ENCODE data around the gene ABI3BP. TPM values are rescaled to one million over a fixed set of nuclear protein-coding genes. Genes with fewer than 3 reads are reported as not detected.

Gene ABI3BP
- total RNA-seq, 1 donor from 2014 or later: 1.1 TPM

- H3K9me3 Mint-ChIP-seq (ENCODE audit: unreplicated experiment): peaks cover 3% of the 10 kb centered on the region
- peak within 1 kb of the TSS; percentile 88 for H3K4me3 ChIP-seq (ENCODE audit: insufficient read depth, low read depth, low read length)
- no peaks in the 10 kb centered on the region for H3K27me3 ChIP-seq (ENCODE audit: insufficient read depth, low read length)
- H3K27me3 Mint-ChIP-seq (ENCODE audit: low read depth, unreplicated experiment): peaks cover 17% of the 10 kb centered on the region
- peak within 1 kb of the TSS; percentile 58 for H2AFZ ChIP-seq (ENCODE audit: low read depth, low read length)
- TF ChIP-seq, protein P1, sequence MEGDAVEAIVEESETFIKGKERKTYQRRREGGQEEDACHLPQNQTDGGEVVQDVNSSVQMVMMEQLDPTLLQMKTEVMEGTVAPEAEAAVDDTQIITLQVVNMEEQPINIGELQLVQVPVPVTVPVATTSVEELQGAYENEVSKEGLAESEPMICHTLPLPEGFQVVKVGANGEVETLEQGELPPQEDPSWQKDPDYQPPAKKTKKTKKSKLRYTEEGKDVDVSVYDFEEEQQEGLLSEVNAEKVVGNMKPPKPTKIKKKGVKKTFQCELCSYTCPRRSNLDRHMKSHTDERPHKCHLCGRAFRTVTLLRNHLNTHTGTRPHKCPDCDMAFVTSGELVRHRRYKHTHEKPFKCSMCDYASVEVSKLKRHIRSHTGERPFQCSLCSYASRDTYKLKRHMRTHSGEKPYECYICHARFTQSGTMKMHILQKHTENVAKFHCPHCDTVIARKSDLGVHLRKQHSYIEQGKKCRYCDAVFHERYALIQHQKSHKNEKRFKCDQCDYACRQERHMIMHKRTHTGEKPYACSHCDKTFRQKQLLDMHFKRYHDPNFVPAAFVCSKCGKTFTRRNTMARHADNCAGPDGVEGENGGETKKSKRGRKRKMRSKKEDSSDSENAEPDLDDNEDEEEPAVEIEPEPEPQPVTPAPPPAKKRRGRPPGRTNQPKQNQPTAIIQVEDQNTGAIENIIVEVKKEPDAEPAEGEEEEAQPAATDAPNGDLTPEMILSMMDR (IDR thresholded peaks at IDR 0.05; ENCODE audit: insufficient read depth, low read depth, low read length): no peak
- TF ChIP-seq EZH2 (IDR thresholded peaks at IDR 0.05; ENCODE audit: insufficient read depth, low read length): no peak
- H4K20me1 ChIP-seq (ENCODE audit: insufficient read depth, low read length): peaks cover 40% of the 10 kb centered on the region
- peak within 1 kb of the TSS; percentile 93 for H3K27ac Mint-ChIP-seq (ENCODE audit: unreplicated experiment)
- peaks cover 7% of the 10 kb centered on the region for H3K36me3 ChIP-seq (ENCODE audit: insufficient read depth, low read length)
- H3K9me3 ChIP-seq (ENCODE audit: insufficient read depth, low read depth, low read length): no peaks in the 10 kb centered on the region
- peaks cover 44% of the 10 kb centered on the region for H3K79me2 ChIP-seq (ENCODE audit: insufficient read depth, low read length)
- peaks cover 26% of the 10 kb centered on the region for H3K4me1 Mint-ChIP-seq (ENCODE audit: low read depth, unreplicated experiment)
- peak within 1 kb of the TSS; percentile 94 for H3K9ac ChIP-seq (ENCODE audit: low read length)
- FAIRE-seq (peak; percentile 77), DNase-seq (ENCODE audit: low read depth) (peak; percentile 97)
- H3K4me1 ChIP-seq (ENCODE audit: insufficient read depth, low read length): peaks cover 11% of the 10 kb centered on the region
- peak within 1 kb of the TSS; percentile 96 for H3K4me2 ChIP-seq (ENCODE audit: low read length)
- peaks cover 4% of the 10 kb centered on the region for H3K36me3 Mint-ChIP-seq (ENCODE audit: low read depth, unreplicated experiment)
- H3K4me3 Mint-ChIP-seq (ENCODE audit: unreplicated experiment): peak within 1 kb of the TSS; percentile 88
- H3K27ac ChIP-seq (ENCODE audit: low read depth, low read length): peak within 1 kb of the TSS; percentile 92
Observed at GRCh38 chr3:100708989-100709841, 284.0 kb downstream of the ABI3BP start, which contains the start of gene TFG. TFG (plus strand) TSS chr3:100709494; CDS start chr3:100713686, 4,192 bp downstream.

DNA sequence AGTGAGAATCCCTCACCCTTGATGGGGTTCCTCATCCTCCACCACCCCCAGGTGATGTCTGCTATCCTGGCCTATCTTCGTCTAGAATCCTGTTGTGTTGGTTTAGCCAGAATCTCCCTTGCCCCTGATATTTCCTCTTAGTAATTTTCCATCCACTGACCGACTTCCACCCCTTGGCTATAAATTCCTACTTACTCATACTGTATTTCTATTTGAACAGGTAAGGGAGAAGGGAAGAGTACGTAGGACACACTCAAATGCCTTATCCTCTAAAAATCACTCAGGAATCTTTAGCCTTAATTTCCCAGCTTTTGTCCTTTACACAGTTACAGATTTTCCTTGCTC lies 284.6 kb downstream of the ABI3BP start:
- peaks cover 11% of the 10 kb centered on the region for H3K4me1 ChIP-seq (ENCODE audit: insufficient read depth, low read length)
- no peak for TF ChIP-seq EZH2 (IDR thresholded peaks at IDR 0.05; ENCODE audit: insufficient read depth, low read length)
- TF ChIP-seq, protein P1 (IDR thresholded peaks at IDR 0.05; ENCODE audit: insufficient read depth, low read depth, low read length): no peak
- Mint-ChIP-seq H3K27ac (ENCODE audit: unreplicated experiment) (peak overlapping the region; percentile 93), H3K4me3 (ENCODE audit: unreplicated experiment) (peak overlapping the region; percentile 78), H3K36me3 (ENCODE audit: low read depth, unreplicated experiment) (peaks cover 4% of the 10 kb centered on the region), H3K4me1 (ENCODE audit: low read depth, unreplicated experiment) (peaks cover 25% of the 10 kb centered on the region), H3K27me3 (ENCODE audit: low read depth, unreplicated experiment) (peaks cover 17% of the 10 kb centered on the region), H3K9me3 (ENCODE audit: unreplicated experiment) (peaks cover 3% of the 10 kb centered on the region)
- peaks cover 2% of the 10 kb centered on the region for H3K36me3 ChIP-seq (ENCODE audit: insufficient read depth, low read length)
- H3K9me3 ChIP-seq (ENCODE audit: insufficient read depth, low read depth, low read length): no peaks in the 10 kb centered on the region
- H3K27me3 ChIP-seq (ENCODE audit: insufficient read depth, low read length): no peaks in the 10 kb centered on the region
- peak overlapping the region; percentile 65 for H3K9ac ChIP-seq (ENCODE audit: low read length)
- H4K20me1 ChIP-seq (ENCODE audit: insufficient read depth, low read length): peaks cover 35% of the 10 kb centered on the region
- H3K4me3 ChIP-seq (ENCODE audit: insufficient read depth, low read depth, low read length): peak overlapping the region; percentile 64
- peaks cover 38% of the 10 kb centered on the region for H3K79me2 ChIP-seq (ENCODE audit: insufficient read depth, low read length)
- FAIRE-seq (no peak), DNase-seq (ENCODE audit: low read depth) (no peak)
- H3K27ac ChIP-seq (ENCODE audit: low read depth, low read length): peak overlapping the region; percentile 62
- H2AFZ ChIP-seq (ENCODE audit: low read depth, low read length): peak overlapping the region; percentile 58
- peak overlapping the region; percentile 84 for H3K4me2 ChIP-seq (ENCODE audit: low read length)

DNA sequence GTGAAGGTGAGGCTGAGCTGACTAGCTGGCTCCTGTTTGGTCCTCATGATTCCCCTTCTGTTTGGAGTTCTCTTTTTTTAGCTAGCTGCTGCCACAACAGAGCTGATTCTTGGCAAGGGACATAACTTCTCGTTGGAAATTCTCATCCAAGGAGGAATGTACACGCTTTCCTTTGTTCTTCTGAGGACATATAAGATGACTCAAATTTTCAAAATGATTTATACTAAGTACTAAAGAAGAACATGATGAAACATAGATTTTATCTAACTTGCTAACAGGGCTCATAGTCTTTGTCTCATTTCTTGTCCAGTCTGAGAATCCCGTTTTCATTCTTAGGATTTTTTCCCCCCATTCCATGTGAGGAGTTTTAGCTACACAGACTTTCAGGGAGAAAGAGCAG lies 286.9 kb downstream of the ABI3BP start:
- no peak overlapping the region for H3K9ac ChIP-seq (ENCODE audit: low read length)
- no peak overlapping the region for H3K27ac Mint-ChIP-seq (ENCODE audit: unreplicated experiment)
- peaks cover 2% of the 10 kb centered on the region for H3K36me3 Mint-ChIP-seq (ENCODE audit: low read depth, unreplicated experiment)
- peak; percentile 5 for DNase-seq (ENCODE audit: low read depth)
- no peaks in the 10 kb centered on the region for H3K27me3 ChIP-seq (ENCODE audit: insufficient read depth, low read length)
- no peaks in the 10 kb centered on the region for H3K9me3 ChIP-seq (ENCODE audit: insufficient read depth, low read depth, low read length)
- TF ChIP-seq, protein P1 (IDR thresholded peaks at IDR 0.05; ENCODE audit: insufficient read depth, low read depth, low read length): no peak
- TF ChIP-seq EZH2 (IDR thresholded peaks at IDR 0.05; ENCODE audit: insufficient read depth, low read length): no peak
- H3K4me3 Mint-ChIP-seq (ENCODE audit: unreplicated experiment): no peak overlapping the region
- H3K9me3 Mint-ChIP-seq (ENCODE audit: unreplicated experiment): peaks cover 3% of the 10 kb centered on the region
- peaks cover 5% of the 10 kb centered on the region for H3K4me1 ChIP-seq (ENCODE audit: insufficient read depth, low read length)
- H3K27me3 Mint-ChIP-seq (ENCODE audit: low read depth, unreplicated experiment): peaks cover 17% of the 10 kb centered on the region
- H3K4me3 ChIP-seq (ENCODE audit: insufficient read depth, low read depth, low read length): no peak overlapping the region
- H3K27ac ChIP-seq (ENCODE audit: low read depth, low read length): no peak overlapping the region
- H3K79me2 ChIP-seq (ENCODE audit: insufficient read depth, low read length): peaks cover 16% of the 10 kb centered on the region
- peaks cover 9% of the 10 kb centered on the region for H3K4me1 Mint-ChIP-seq (ENCODE audit: low read depth, unreplicated experiment)
- no peak overlapping the region for H3K4me2 ChIP-seq (ENCODE audit: low read length)
- H4K20me1 ChIP-seq (ENCODE audit: insufficient read depth, low read length): peaks cover 12% of the 10 kb centered on the region
- FAIRE-seq: no peak
- no peaks in the 10 kb centered on the region for H3K36me3 ChIP-seq (ENCODE audit: insufficient read depth, low read length)
- H2AFZ ChIP-seq (ENCODE audit: low read depth, low read length): no peak overlapping the region

Data from astrocyte (in vitro differentiated cells and primary cell).